DND-41 (cell line): Measurements from ENCODE around the gene SIGLEC7.

Experiments
- ATAC-seq: fragments of 200-7000 bp; cut with Tn5 transposase; 3 replicates; pipeline ENCODE4 v1.9.1; 2021; ENCODE audit warnings: low read depth; ENCODE audit not compliant: insufficient read depth
- DNase-seq: peaks from one replicate; pipeline ENCODE4 v3.0.0-alpha.2; 2020
- H2AFZ ChIP-seq: 2 replicates; pipeline ENCODE4 v1.6.0; 2012; ENCODE audit warnings: low read depth, low read length
- H3K27ac ChIP-seq: 2 replicates; pipeline ENCODE4 v1.5.1; 2012; ENCODE audit warnings: low read length, inconsistent platforms
- H3K27me3 ChIP-seq: fragments of 200-600 bp; sonication (generic); 2 replicates; pipeline ENCODE4 v1.6.0; 2012; ENCODE audit warnings: low read length, mild to moderate bottlenecking, inconsistent platforms; ENCODE audit not compliant: insufficient read depth, poor library complexity
- H3K36me3 ChIP-seq: 2 replicates; pipeline ENCODE4 v1.5.1; 2012; ENCODE audit warnings: low read length, inconsistent platforms; ENCODE audit not compliant: insufficient read depth
- H3K4me1 ChIP-seq: 2 replicates; pipeline ENCODE4 v1.5.1; 2012; ENCODE audit warnings: mild to moderate bottlenecking, low read length; ENCODE audit not compliant: insufficient read depth
- H3K4me2 ChIP-seq: 2 replicates; pipeline ENCODE4 v1.6.0; 2012; ENCODE audit warnings: mild to moderate bottlenecking, moderate library complexity, low read length, inconsistent platforms; ENCODE audit not compliant: insufficient read depth
- H3K4me3 ChIP-seq, 2 experiments: fragments of 200-600 bp in 1 of 2; shearing (Covaris generic) in 1 of 2; 2 replicates each; pipeline ENCODE4 v1.5.1; 2012 to 2016; ENCODE audit warnings: inconsistent platforms in 2 of 2, low read length in 2 of 2, mild to moderate bottlenecking in 2 of 2, low read depth in 1 of 2, moderate library complexity in 1 of 2
- H3K79me2 ChIP-seq: 2 replicates; pipeline ENCODE4 v1.6.0; 2012; ENCODE audit warnings: low read length, inconsistent platforms; ENCODE audit not compliant: insufficient read depth
- H3K9ac ChIP-seq: 2 replicates; pipeline ENCODE4 v1.6.0; 2012; ENCODE audit warnings: low read depth, mild to moderate bottlenecking, inconsistent platforms, low read length, moderate library complexity
- H3K9me3 ChIP-seq: 2 replicates; pipeline ENCODE4 v1.5.1; 2012; ENCODE audit warnings: low read length, moderate library complexity, mild to moderate bottlenecking, inconsistent platforms; ENCODE audit not compliant: insufficient read depth, severe bottlenecking
- H4K20me1 ChIP-seq: 2 replicates; pipeline ENCODE4 v1.6.0; 2012; ENCODE audit warnings: low read length; ENCODE audit not compliant: insufficient read depth
- EZH2 ChIP-seq: IDR thresholded peaks from 3 replicates; pipeline ENCODE4 v1.6.1; 2012; ENCODE audit warnings: borderline replicate concordance, low read depth, mild to moderate bottlenecking, moderate library complexity, low read length, inconsistent platforms; ENCODE audit not compliant: severe bottlenecking
- TF ChIP-seq, protein P1 (sequence below): IDR thresholded peaks from 2 replicates; pipeline ENCODE4 v1.5.1; 2012; ENCODE audit warnings: borderline replicate concordance, low read length, moderate library complexity, mild to moderate bottlenecking; ENCODE audit not compliant: poor library complexity, severe bottlenecking; ENCODE audit errors: extremely low read depth

SIGLEC7 gene

DNA sequence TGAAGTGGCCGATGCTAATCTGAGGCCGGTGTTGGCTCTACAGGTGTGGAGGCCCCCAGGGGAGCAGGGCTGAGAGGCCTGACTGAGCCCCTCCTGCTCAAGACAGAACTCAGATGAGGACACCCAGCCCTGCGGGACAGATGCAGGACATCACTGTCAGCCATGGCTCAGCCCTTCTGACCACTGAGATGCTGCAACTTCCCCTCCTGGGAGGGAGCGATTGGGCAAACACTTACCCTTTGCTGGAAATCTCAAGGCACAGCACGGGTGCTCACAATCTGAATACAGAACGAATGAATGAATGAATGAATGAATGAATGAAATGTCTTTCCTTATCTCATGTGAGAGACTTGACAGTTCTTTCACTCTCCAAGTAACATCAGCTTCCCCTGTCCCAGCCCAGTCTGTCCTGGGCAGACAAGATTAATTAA, 3.5 kb upstream of the SIGLEC7 start:
- Histone ChIP-seq H4K20me1 (no peaks in the 10 kb centered on the region; the same call in 1 of the 2 replicates), H3K4me2 (no peak overlapping the region), H3K36me3 (no peaks in the 10 kb centered on the region), H3K4me1 (no peaks in the 10 kb centered on the region), H3K27ac (no peak overlapping the region), H2AFZ (no peak overlapping the region), H3K9ac (no peak overlapping the region), H3K79me2 (no peaks in the 10 kb centered on the region), H3K4me3 (no peak overlapping the region), H3K27me3 (peaks cover 8% of the 10 kb centered on the region), H3K9me3 (peaks cover 2% of the 10 kb centered on the region)
- no peak for DNase-seq
- no peak for ATAC-seq
- TF ChIP-seq, protein P1, sequence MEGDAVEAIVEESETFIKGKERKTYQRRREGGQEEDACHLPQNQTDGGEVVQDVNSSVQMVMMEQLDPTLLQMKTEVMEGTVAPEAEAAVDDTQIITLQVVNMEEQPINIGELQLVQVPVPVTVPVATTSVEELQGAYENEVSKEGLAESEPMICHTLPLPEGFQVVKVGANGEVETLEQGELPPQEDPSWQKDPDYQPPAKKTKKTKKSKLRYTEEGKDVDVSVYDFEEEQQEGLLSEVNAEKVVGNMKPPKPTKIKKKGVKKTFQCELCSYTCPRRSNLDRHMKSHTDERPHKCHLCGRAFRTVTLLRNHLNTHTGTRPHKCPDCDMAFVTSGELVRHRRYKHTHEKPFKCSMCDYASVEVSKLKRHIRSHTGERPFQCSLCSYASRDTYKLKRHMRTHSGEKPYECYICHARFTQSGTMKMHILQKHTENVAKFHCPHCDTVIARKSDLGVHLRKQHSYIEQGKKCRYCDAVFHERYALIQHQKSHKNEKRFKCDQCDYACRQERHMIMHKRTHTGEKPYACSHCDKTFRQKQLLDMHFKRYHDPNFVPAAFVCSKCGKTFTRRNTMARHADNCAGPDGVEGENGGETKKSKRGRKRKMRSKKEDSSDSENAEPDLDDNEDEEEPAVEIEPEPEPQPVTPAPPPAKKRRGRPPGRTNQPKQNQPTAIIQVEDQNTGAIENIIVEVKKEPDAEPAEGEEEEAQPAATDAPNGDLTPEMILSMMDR, result no peak
- TF ChIP-seq EZH2, result no peak

- TF ChIP-seq, protein P1, result no peak
- no peak for TF ChIP-seq EZH2
- ATAC-seq (no peak), DNase-seq (no peak)
- H3K36me3 ChIP-seq, result no peaks in the 10 kb centered on the region
- H3K4me1 ChIP-seq, result no peaks in the 10 kb centered on the region
- H3K79me2 ChIP-seq, result no peaks in the 10 kb centered on the region
- H3K9me3 ChIP-seq, result peaks cover 2% of the 10 kb centered on the region
- no peak overlapping the region for H3K9ac ChIP-seq
- H4K20me1 ChIP-seq, result no peaks in the 10 kb centered on the region; the same call in 1 of the 2 replicates
- no peak overlapping the region for H3K27ac ChIP-seq
- H2AFZ ChIP-seq, result no peak overlapping the region
- no peak overlapping the region for H3K4me3 ChIP-seq
- H3K4me2 ChIP-seq, result no peak overlapping the region
- H3K27me3 ChIP-seq, result peaks cover 8% of the 10 kb centered on the region
These were observed 2.6 kb upstream of the SIGLEC7 start for GRCh38 chr19:51139299-51140014.

DNA sequence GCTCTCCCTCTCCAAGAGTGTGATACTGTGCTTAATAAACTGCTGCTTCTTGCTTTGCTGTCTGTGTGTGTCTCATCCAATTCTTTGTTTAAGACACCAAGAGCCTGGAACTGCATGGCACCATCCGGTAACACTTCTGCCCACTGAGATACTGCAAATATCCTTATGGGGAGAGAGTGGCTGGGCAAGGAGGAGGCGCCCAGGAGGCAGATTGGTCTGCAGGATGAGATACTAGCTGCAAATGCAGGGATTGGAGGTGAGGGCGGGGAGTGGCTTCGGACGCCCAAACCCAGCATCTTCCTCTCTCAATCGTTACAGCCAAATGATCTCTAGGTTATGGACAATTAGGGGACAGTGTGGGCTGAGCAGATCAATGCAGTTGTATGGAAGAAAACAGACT, 1.7 kb upstream of the SIGLEC7 start:
- Histone ChIP-seq H2AFZ (no peak overlapping the region), H3K4me2 (no peak overlapping the region), H4K20me1 (no peaks in the 10 kb centered on the region; the same call in 1 of the 2 replicates), H3K4me3 (no peak overlapping the region), H3K27me3 (peaks cover 8% of the 10 kb centered on the region), H3K4me1 (no peaks in the 10 kb centered on the region), H3K27ac (no peak overlapping the region), H3K9ac (no peak overlapping the region), H3K9me3 (no peaks in the 10 kb centered on the region), H3K79me2 (no peaks in the 10 kb centered on the region), H3K36me3 (no peaks in the 10 kb centered on the region)
- ATAC-seq, result no peak
- TF ChIP-seq EZH2, result no peak
- TF ChIP-seq, protein P1, result no peak
- DNase-seq, result no peak
